Measurements from ENCODE around the gene VAX1. TPM values are rescaled to one million over a fixed set of nuclear protein-coding genes. Genes with fewer than 3 reads are reported as not detected.
"Not testable (repeated sequence)": the region's sequence is repeated elsewhere in the genome, so short reads cannot be mapped to it uniquely, and the experiment has no call there.

Gene VAX1
- total RNA-seq (2014; rRNA removed; shearing (Covaris generic)): not detected in 2 replicates

- DNase-seq (ENCODE audit: low read depth): no peak
These were observed at the start of gene VAX1 for GRCh38 chr10:117137911-117138642. Gene VAX1, minus strand, starts transcription at chr10:117138270. Its CDS starts 214 bp downstream, at chr10:117138056.

- DNase-seq (ENCODE audit: low read depth): peak; percentile 75
These were observed 49.0 kb upstream of the VAX1 start for GRCh38 chr10:117186832-117187615.

- DNase-seq (ENCODE audit: low read depth): not testable (repeated sequence)
These were observed 47.7 kb upstream of the VAX1 start for GRCh38 chr10:117185817-117186216.

GRCh38 chr10:117184821-117185220, 46.8 kb upstream of the VAX1 start:
- no peak for DNase-seq (ENCODE audit: low read depth)

- no peak for DNase-seq (ENCODE audit: low read depth)
These were observed 46.2 kb upstream of the VAX1 start for GRCh38 chr10:117184296-117184695.

GRCh38 chr10:117178190-117178589, 40.1 kb upstream of the VAX1 start:
- DNase-seq (ENCODE audit: low read depth): no peak

- peak; percentile 60 for DNase-seq (ENCODE audit: low read depth)
These were observed 37.9 kb upstream of the VAX1 start for GRCh38 chr10:117175901-117176534.

- no peak for DNase-seq (ENCODE audit: low read depth)
These were observed 37.3 kb upstream of the VAX1 start for GRCh38 chr10:117175215-117175900.

- DNase-seq (ENCODE audit: low read depth): peak; percentile 63
These were observed 36.6 kb upstream of the VAX1 start for GRCh38 chr10:117174439-117175214.

- DNase-seq (ENCODE audit: low read depth): no peak
These were observed 32.2 kb upstream of the VAX1 start for GRCh38 chr10:117170244-117170643.

GRCh38 chr10:117169480-117169879, 31.4 kb upstream of the VAX1 start:
- DNase-seq (ENCODE audit: low read depth): no peak

- DNase-seq (ENCODE audit: low read depth): no peak
These were observed 30.7 kb upstream of the VAX1 start for GRCh38 chr10:117168729-117169128.

GRCh38 chr10:117167789-117168674, 30.0 kb upstream of the VAX1 start:
- peak; percentile 37 for DNase-seq (ENCODE audit: low read depth)

- no peak for DNase-seq (ENCODE audit: low read depth)
These were observed 29.3 kb upstream of the VAX1 start for GRCh38 chr10:117167346-117167788.

- DNase-seq (ENCODE audit: low read depth): no peak
These were observed 28.6 kb upstream of the VAX1 start for GRCh38 chr10:117166418-117167345.

GRCh38 chr10:117165538-117166417, 27.7 kb upstream of the VAX1 start:
- peak; percentile 39 for DNase-seq (ENCODE audit: low read depth)

- DNase-seq (ENCODE audit: low read depth): no peak
These were observed 26.8 kb upstream of the VAX1 start for GRCh38 chr10:117164592-117165537.
